Measurements from ENCODE around the gene NOL9. TPM values are rescaled to one million over a fixed set of nuclear protein-coding genes. Genes with fewer than 3 reads are reported as not detected.

NOL9 gene
- total and polyA plus RNA-seq, 4 donors = 13.2 to 26.2 (median 23.7) TPM

DNA sequence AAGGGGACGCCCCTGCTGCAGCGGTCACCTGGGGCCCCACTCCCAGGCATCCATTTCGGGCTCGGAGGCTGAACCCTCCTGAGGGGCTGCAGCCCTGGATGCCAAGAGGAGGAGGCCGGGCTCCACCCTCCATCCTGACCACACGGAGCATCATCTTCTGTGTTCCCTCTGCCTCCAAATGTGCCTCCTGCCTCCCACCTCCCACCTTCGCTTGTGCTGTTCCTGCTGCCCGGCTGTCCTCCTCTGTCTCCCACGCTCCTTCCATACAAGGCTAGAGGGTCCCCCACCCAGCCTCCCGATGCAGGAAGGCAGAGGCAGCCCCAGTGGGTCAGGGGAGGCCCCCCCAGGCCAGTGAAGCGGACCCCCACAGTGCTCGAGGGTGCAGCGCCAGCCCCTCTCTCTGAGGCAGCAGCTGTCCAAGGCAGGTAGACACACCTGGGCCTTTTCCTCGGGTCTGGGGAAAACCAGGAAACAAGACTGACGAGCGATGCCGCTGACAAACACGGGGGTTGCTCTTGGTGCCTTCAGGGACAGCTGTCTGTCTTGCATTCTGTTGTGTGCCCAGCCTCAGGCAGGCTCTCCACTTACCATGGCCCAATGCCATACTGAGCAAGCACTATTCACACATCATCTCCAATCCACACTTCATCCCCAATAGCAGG, 46.0 kb downstream of the NOL9 start:
- Histone ChIP-seq H3K36me3 (ENCODE audit: control insufficient read depth, insufficient read depth, low read length) (peaks cover 24% of the 10 kb centered on the region), H3K9me3 (ENCODE audit: control insufficient read depth, insufficient read depth, low read length) (no peaks in the 10 kb centered on the region), H3K27me3 (ENCODE audit: control insufficient read depth, insufficient read depth, low read length) (no peaks in the 10 kb centered on the region), H3K27ac (ENCODE audit: low read depth, low read length) (no peak overlapping the region), H3K4me1 (ENCODE audit: control insufficient read depth, insufficient read depth, low read length) (peaks cover 87% of the 10 kb centered on the region), H3K4me3 (ENCODE audit: low read depth, low read length) (no peak overlapping the region)
- 70% methylated on average over 18 of the region's 18 CpGs for WGBS (ENCODE audit: insufficient coverage)
- DNase-seq (ENCODE audit: low read depth in 4 of 6, low spot score in 6 of 6) = peak in 1 of 6 donors; percentile 9

DNA sequence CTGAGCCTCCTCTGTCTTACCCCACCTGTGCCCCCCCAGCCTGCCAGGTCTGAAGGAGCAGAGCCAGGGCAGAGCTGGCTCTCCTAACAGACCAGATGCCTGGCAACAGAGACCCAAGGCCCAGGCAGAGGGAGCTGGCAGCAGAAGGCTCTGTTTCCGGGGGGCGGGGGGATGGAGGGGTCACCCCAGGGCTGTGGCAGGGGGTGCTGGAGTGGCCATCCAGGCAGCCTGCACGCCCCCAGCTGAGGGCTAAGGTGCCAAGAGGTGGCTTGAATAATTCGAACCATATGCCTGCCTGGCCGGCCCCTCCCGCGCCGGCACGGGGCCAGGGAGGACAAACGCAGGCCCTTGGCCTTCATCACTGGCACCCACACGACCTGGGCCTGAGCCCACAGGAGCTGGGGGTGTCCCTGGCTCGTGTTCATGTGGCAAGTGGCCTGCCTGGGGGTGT, 46.8 kb downstream of the NOL9 start:
- peaks cover 24% of the 10 kb centered on the region for H3K36me3 ChIP-seq (ENCODE audit: control insufficient read depth, insufficient read depth, low read length)
- peaks cover 86% of the 10 kb centered on the region for H3K4me1 ChIP-seq (ENCODE audit: control insufficient read depth, insufficient read depth, low read length)
- H3K27ac ChIP-seq (ENCODE audit: low read depth, low read length) = no peak overlapping the region
- DNase-seq (ENCODE audit: low read depth in 4 of 6, low spot score in 6 of 6) = peak in 2 of 6 donors; percentile 43 to 75
- WGBS (ENCODE audit: insufficient coverage) = 62% methylated on average over 12 of the region's 12 CpGs
- no peak overlapping the region for H3K4me3 ChIP-seq (ENCODE audit: low read depth, low read length)
- no peaks in the 10 kb centered on the region for H3K27me3 ChIP-seq (ENCODE audit: control insufficient read depth, insufficient read depth, low read length)
- no peaks in the 10 kb centered on the region for H3K9me3 ChIP-seq (ENCODE audit: control insufficient read depth, insufficient read depth, low read length)

DNA sequence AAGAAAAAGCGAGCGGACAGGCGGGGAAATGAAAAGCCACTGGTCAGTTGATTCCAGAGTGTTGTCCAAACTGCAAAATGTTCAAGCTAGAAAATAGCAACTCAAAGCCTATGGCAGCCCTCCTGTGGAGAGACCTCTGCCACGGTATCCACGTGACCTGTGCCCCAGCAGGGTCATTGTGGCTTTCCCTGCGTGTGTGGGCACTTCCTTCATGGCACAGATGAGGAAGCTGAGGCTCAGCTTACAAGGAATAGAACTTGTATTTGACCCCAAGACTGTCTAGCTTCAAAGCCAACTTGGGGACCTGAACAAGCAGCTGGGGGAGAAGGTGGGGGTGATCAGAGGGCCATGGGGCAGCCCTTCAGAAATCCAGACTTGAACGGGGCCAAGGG, 47.3 kb downstream of the NOL9 start:
- Histone ChIP-seq H3K27ac (ENCODE audit: low read depth, low read length) (no peak overlapping the region), H3K4me1 (ENCODE audit: control insufficient read depth, insufficient read depth, low read length) (peaks cover 86% of the 10 kb centered on the region), H3K4me3 (ENCODE audit: low read depth, low read length) (no peak overlapping the region), H3K9me3 (ENCODE audit: control insufficient read depth, insufficient read depth, low read length) (no peaks in the 10 kb centered on the region), H3K27me3 (ENCODE audit: control insufficient read depth, insufficient read depth, low read length) (no peaks in the 10 kb centered on the region), H3K36me3 (ENCODE audit: control insufficient read depth, insufficient read depth, low read length) (peaks cover 24% of the 10 kb centered on the region)
- no peak for DNase-seq (ENCODE audit: low read depth in 4 of 6, low spot score in 6 of 6)
- 49% methylated on average over 4 of the region's 7 CpGs for WGBS (ENCODE audit: insufficient coverage)

DNA sequence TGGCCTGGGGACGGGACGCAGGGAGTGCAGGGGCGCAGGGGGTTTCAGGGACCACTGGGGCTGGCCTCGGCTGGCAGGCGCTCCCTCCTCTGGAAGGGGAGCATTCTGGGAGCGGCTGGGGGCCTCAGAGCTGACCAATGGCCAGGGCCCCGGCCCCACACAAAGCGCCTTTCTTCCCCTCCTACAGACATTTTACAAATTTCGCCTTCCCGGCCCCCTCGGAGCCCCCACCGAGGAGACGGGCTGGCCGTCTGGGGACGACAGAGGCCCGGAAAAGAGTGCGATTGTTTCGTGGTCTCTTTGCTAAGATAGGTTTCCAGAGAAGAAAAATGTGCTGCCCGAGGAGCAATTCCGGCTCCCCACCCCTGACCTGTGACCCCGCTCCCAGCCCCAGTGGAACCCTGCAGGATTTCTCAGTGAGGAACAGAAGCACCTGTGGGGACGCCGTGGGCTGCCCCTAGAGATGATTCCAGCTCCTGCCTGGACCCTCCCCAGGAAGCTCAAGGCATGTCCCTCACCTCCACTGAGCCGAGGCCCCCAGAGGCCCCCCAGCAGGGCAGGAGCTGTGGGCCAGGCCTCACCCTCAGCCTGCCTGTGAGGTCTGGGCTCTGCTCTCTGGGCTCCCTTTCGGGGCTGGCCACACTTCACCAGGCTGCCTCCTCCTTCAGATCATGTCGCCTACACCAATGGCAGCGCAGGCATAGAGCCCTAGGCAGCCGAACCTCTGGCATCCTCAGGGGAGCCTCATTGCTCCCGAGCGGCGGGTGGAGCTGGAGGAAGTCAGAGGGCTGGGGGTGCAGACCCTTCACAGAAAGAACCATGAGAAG, 47.9 kb downstream of the NOL9 start:
- no peaks in the 10 kb centered on the region for H3K9me3 ChIP-seq (ENCODE audit: control insufficient read depth, insufficient read depth, low read length)
- H3K27ac ChIP-seq (ENCODE audit: low read depth, low read length) = peak overlapping the region; percentile 73
- peaks cover 24% of the 10 kb centered on the region for H3K36me3 ChIP-seq (ENCODE audit: control insufficient read depth, insufficient read depth, low read length)
- WGBS (ENCODE audit: insufficient coverage) = 71% methylated on average over 22 of the region's 31 CpGs
- H3K27me3 ChIP-seq (ENCODE audit: control insufficient read depth, insufficient read depth, low read length) = no peaks in the 10 kb centered on the region
- H3K4me1 ChIP-seq (ENCODE audit: control insufficient read depth, insufficient read depth, low read length) = peaks cover 85% of the 10 kb centered on the region
- no peak overlapping the region for H3K4me3 ChIP-seq (ENCODE audit: low read depth, low read length)
- DNase-seq (ENCODE audit: low read depth in 4 of 6, low spot score in 6 of 6) = no peak

DNA sequence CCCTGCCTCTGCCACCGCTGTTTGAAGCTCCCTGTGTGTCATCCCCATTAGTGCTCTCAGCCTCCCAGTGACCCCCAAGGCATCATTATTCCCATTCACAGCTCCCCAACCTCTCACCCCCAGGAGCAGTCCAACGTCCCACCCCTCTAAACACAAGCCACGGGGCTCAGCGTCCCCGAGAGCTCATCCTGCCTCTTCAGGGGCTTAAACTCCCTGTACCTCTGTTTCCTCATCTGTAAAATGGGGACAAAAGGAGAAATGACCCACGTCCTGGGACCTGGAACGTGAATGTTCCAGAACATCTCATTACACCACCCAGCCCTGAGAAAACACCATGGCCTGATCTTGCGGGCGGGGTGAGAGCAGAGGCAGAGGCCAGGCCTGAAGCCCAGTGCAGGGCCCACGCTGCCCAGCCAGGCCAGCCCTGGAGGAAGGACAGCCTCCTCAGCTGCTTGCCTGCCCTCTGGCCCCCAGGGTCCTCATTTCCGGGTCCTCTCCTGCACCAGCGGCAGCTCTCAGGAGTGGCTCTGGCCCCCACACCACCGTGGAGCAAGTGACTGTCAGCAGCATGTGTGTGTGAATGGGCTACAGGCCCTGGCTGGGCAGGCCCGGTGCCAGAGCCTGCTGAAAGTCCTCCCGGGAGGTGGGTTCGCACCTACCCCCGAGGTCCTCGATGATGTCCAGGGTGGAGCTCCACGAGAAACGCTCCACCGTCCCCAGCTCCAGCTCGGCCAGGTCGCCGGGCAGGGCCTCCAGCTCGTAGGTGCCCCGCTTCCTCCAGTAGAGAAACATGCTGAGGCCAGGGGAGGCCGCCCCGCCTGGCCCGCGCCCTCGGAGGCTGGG, 48.7 kb downstream of the NOL9 start:
- Histone ChIP-seq H3K9me3 (ENCODE audit: control insufficient read depth, insufficient read depth, low read length) (no peaks in the 10 kb centered on the region), H3K4me1 (ENCODE audit: control insufficient read depth, insufficient read depth, low read length) (peaks cover 83% of the 10 kb centered on the region), H3K36me3 (ENCODE audit: control insufficient read depth, insufficient read depth, low read length) (peaks cover 24% of the 10 kb centered on the region), H3K27ac (ENCODE audit: low read depth, low read length) (peak overlapping the region; percentile 47), H3K4me3 (ENCODE audit: low read depth, low read length) (no peak overlapping the region), H3K27me3 (ENCODE audit: control insufficient read depth, insufficient read depth, low read length) (no peaks in the 10 kb centered on the region)
- no peak for DNase-seq (ENCODE audit: low read depth in 4 of 6, low spot score in 6 of 6)
- WGBS (ENCODE audit: insufficient coverage) = 84% methylated on average over 30 of the region's 31 CpGs

DNA sequence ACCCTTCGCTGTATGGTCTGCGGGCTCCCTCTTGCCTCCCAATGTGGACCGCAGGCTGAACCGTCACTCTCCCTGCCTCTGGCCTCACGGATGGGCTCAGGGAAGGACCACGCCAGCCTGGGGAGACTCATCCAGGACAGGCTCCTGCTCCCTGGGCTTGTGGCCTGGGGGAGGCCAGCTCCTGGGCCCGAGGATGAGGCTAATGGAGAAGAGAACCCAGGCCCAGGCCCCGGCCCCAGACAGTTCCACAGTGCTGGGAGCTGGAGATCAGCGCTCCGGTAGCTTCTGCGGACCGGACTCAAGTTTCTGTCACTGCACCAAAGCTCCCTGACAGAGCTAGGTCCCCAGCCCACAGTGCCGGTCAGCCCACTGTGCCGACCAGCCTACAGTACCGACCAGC, 49.4 kb downstream of the NOL9 start:
- Histone ChIP-seq H3K4me3 (ENCODE audit: low read depth, low read length) (no peak overlapping the region), H3K27ac (ENCODE audit: low read depth, low read length) (no peak overlapping the region), H3K27me3 (ENCODE audit: control insufficient read depth, insufficient read depth, low read length) (no peaks in the 10 kb centered on the region), H3K4me1 (ENCODE audit: control insufficient read depth, insufficient read depth, low read length) (peaks cover 78% of the 10 kb centered on the region), H3K36me3 (ENCODE audit: control insufficient read depth, insufficient read depth, low read length) (peaks cover 26% of the 10 kb centered on the region), H3K9me3 (ENCODE audit: control insufficient read depth, insufficient read depth, low read length) (no peaks in the 10 kb centered on the region)
- no peak for DNase-seq (ENCODE audit: low read depth in 4 of 6, low spot score in 6 of 6)
- WGBS (ENCODE audit: insufficient coverage) = 93% methylated on average over 15 of the region's 15 CpGs

DNA sequence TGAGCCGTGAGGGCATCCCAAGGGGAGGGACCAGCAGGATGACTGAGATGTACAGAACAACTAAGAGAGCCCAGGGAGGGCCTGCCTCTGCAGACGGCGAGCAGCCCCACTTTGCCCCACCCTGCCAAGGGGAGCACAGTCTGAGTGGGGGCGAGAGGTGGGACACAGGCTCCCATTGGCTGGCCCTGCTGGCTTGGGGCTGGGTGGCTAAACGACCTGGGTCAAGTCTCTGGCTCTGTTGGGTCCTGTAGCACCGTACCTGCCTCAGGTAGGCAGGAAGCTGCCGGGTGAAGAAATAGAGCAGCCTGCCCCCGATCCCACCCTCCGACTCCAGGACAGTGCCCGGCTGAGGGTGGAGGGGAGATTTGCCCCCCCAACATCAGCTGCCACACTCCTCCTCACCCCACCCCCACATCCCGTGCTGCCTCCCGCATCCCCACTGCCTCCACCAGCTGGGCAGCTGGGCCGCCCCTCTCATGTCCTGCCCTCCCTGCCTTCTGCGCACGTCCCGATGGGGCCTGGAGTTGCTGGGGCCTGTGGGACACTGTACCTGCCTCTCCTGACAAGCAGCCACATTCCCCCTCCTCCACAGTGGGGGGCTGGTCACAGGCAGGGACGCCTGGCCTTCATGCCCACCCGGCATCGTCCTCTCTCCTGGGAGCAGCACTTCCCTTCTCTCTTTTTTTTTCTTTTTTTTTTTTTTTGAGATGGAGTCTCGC, 50.3 kb downstream of the NOL9 start:
- H3K27me3 ChIP-seq (ENCODE audit: control insufficient read depth, insufficient read depth, low read length) = no peaks in the 10 kb centered on the region
- H3K36me3 ChIP-seq (ENCODE audit: control insufficient read depth, insufficient read depth, low read length) = peaks cover 21% of the 10 kb centered on the region
- no peak overlapping the region for H3K4me3 ChIP-seq (ENCODE audit: low read depth, low read length)
- 60% methylated on average over 10 of the region's 20 CpGs for WGBS (ENCODE audit: insufficient coverage)
- H3K9me3 ChIP-seq (ENCODE audit: control insufficient read depth, insufficient read depth, low read length) = no peaks in the 10 kb centered on the region
- no peak overlapping the region for H3K27ac ChIP-seq (ENCODE audit: low read depth, low read length)
- H3K4me1 ChIP-seq (ENCODE audit: control insufficient read depth, insufficient read depth, low read length) = peaks cover 75% of the 10 kb centered on the region
- DNase-seq (ENCODE audit: low read depth in 4 of 6, low spot score in 6 of 6) = no peak

DNA sequence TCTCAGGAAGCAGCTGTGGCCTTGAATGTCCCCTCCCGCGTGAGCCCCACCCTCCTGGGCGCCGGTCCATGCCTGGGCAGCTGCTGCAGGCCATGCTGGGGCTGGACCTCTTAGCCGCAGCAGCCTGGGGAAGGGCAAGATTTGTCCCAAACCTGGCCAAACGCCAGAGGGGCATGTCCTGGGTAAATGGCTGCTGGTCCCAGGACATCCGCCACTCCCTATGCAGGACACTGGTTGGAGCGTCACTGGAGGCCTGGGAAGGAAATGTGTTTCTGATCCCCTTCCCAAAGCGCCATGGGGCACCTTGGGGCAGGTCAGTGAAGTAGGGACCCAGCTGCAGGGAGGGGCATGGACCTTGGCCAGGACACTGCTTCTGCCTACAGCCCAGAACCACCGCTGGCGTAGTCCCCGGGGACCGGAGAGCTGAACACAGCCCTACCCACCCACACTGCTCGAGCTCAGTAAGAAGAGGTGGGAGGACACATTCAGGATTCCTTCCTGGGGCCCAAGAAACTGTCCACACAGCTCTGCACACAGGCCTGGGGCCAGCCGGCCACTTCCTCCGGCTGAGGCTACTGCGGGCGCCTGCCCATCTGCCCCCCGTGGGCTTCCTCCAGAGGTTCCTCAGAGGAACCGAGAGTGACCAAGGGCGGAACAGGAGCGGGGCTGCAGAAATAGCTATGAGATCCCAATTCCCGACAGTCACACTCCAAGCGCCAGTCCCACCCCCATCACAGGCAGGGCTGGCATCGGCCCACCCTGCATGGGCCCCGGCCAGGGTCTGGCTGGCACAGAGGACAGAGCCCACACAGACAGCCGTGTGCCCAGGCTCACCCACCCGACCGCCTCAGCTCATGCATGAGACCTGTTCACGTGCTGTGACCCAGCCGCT, 52.1 kb downstream of the NOL9 start:
- no peak overlapping the region for H3K4me3 ChIP-seq (ENCODE audit: low read depth, low read length)
- no peaks in the 10 kb centered on the region for H3K27me3 ChIP-seq (ENCODE audit: control insufficient read depth, insufficient read depth, low read length)
- 63% methylated on average over 27 of the region's 31 CpGs for WGBS (ENCODE audit: insufficient coverage)
- DNase-seq (ENCODE audit: low read depth in 4 of 6, low spot score in 6 of 6) = peak in 1 of 6 donors; percentile 69
- H3K36me3 ChIP-seq (ENCODE audit: control insufficient read depth, insufficient read depth, low read length) = peaks cover 13% of the 10 kb centered on the region
- peaks cover 73% of the 10 kb centered on the region for H3K4me1 ChIP-seq (ENCODE audit: control insufficient read depth, insufficient read depth, low read length)
- no peak overlapping the region for H3K27ac ChIP-seq (ENCODE audit: low read depth, low read length)
- no peaks in the 10 kb centered on the region for H3K9me3 ChIP-seq (ENCODE audit: control insufficient read depth, insufficient read depth, low read length)
